ENCODE data around the gene MYH8.

Gene MYH8

GRCh38 chr17:10352893-10353292 is 68.9 kb downstream of the MYH8 start:
- Mint-ChIP-seq H3K36me3 (ENCODE audit: low read depth) (no peaks in the 10 kb centered on the region), H3K27ac (no peak overlapping the region), H3K27me3 (peaks cover 2% of the 10 kb centered on the region), H3K9me3 (no peaks in the 10 kb centered on the region), H3K4me1 (ENCODE audit: low read depth) (no peaks in the 10 kb centered on the region), H3K4me3 (no peak overlapping the region)
- DNase-seq: no peak

- no peak for DNase-seq
- no peak overlapping the region for H3K4me3 Mint-ChIP-seq
- H3K27me3 Mint-ChIP-seq: peaks cover 2% of the 10 kb centered on the region
Observed at GRCh38 chr17:10349403-10349802, 72.3 kb downstream of the MYH8 start.

GRCh38 chr17:10344816-10345215 is 76.9 kb downstream of the MYH8 start:
- Mint-ChIP-seq H3K9me3 (no peaks in the 10 kb centered on the region), H3K27me3 (no peaks in the 10 kb centered on the region), H3K4me1 (ENCODE audit: low read depth) (no peaks in the 10 kb centered on the region), H3K36me3 (ENCODE audit: low read depth) (no peaks in the 10 kb centered on the region), H3K4me3 (no peak overlapping the region), H3K27ac (no peak overlapping the region)
- no peak for DNase-seq

More at GRCh38 chr17:10349403-10349802, 72.3 kb downstream of the MYH8 start:
- H3K36me3 Mint-ChIP-seq (ENCODE audit: low read depth): no peaks in the 10 kb centered on the region
- H3K4me1 Mint-ChIP-seq (ENCODE audit: low read depth): no peaks in the 10 kb centered on the region
- no peak overlapping the region for H3K27ac Mint-ChIP-seq
- H3K9me3 Mint-ChIP-seq: no peaks in the 10 kb centered on the region

All from activated T-cell treated with anti-CD3 and anti-CD28 coated beads, Interleukin-2, amount 50 U/mL, for 24 hours (primary cell).